DOHH2 (cell line): Measurements from ENCODE around the gene DNAL4.

Experiments used
- H3F3A ChIP-seq: fragments of 200-600 bp; sonication (generic), shearing (Covaris generic); 2 replicates; pipeline ENCODE4 v1.6.0; 2016; ENCODE audit warnings: antibody characterized with exemption, mild to moderate bottlenecking; ENCODE audit not compliant: control insufficient read depth, insufficient read depth
- H3K27ac ChIP-seq: fragments of 200-600 bp; sonication (generic); 2 replicates; pipeline ENCODE4 v1.5.1; 2014; ENCODE audit warnings: low read depth, mild to moderate bottlenecking, low read length, moderate library complexity
- H3K27me3 ChIP-seq: fragments of 200-600 bp; sonication (generic); 2 replicates; pipeline ENCODE4 v1.6.1; 2014; ENCODE audit warnings: mild to moderate bottlenecking, low read length, mixed read lengths; ENCODE audit not compliant: control insufficient read depth
- H3K36me3 ChIP-seq: fragments of 200-600 bp; sonication (generic); 2 replicates; pipeline ENCODE4 v1.6.1; 2014; ENCODE audit warnings: mild to moderate bottlenecking, low read length, moderate library complexity, mixed read lengths; ENCODE audit not compliant: control insufficient read depth
- H3K4me1 ChIP-seq: fragments of 200-600 bp; sonication (generic); 2 replicates; pipeline ENCODE4 v1.6.1; 2014; ENCODE audit warnings: mild to moderate bottlenecking, low read length, mixed read lengths; ENCODE audit not compliant: control insufficient read depth
- H3K4me2 ChIP-seq: fragments of 200-600 bp; sonication (generic); 2 replicates; pipeline ENCODE4 v1.6.0; 2014; ENCODE audit warnings: mild to moderate bottlenecking, low read length, moderate library complexity
- H3K4me3 ChIP-seq: fragments of 200-600 bp; sonication (generic); 2 replicates; pipeline ENCODE4 v1.5.1; 2014; ENCODE audit warnings: mild to moderate bottlenecking, low read length, mixed read lengths
- H3K79me2 ChIP-seq: fragments of 200-600 bp; sonication (generic); 2 replicates; pipeline ENCODE4 v1.6.1; 2014; ENCODE audit warnings: mild to moderate bottlenecking, low read length, mixed read lengths; ENCODE audit not compliant: control insufficient read depth
- H3K9me2 ChIP-seq: fragments of 200-600 bp; sonication (generic); replicated peaks from 2 replicates; pipeline ENCODE4 v1.6.1; 2014; ENCODE audit warnings: mild to moderate bottlenecking, low read length, mixed read lengths; ENCODE audit not compliant: control insufficient read depth
- H3K9me3 ChIP-seq: fragments of 200-600 bp; sonication (generic); 2 replicates; pipeline ENCODE4 v1.6.1; 2014; ENCODE audit warnings: antibody characterized with exemption, low read length, mixed read lengths; ENCODE audit not compliant: control insufficient read depth, insufficient read depth
- H4K20me1 ChIP-seq: fragments of 200-600 bp; sonication (generic); 2 replicates; pipeline ENCODE4 v1.6.0; 2014; ENCODE audit warnings: low read depth, mild to moderate bottlenecking, antibody characterized with exemption, low read length, moderate library complexity; ENCODE audit not compliant: control insufficient read depth, insufficient read depth
- EZH2phosphoT487 ChIP-seq: fragments of 200-600 bp; sonication (generic); IDR thresholded peaks from 2 replicates; pipeline ENCODE4 v1.6.1; 2017; ENCODE audit warnings: borderline replicate concordance, mild to moderate bottlenecking, antibody characterized with exemption, low read length, moderate library complexity, mixed read lengths
- TF ChIP-seq, protein P1 (sequence below): fragments of 200-600 bp; sonication (generic); IDR thresholded peaks from one replicate; pipeline ENCODE4 v1.5.1; 2014; ENCODE audit warnings: antibody characterized with exemption, mild to moderate bottlenecking, low read depth, low read length; ENCODE audit not compliant: poor library complexity, severe bottlenecking

Gene DNAL4

DNA sequence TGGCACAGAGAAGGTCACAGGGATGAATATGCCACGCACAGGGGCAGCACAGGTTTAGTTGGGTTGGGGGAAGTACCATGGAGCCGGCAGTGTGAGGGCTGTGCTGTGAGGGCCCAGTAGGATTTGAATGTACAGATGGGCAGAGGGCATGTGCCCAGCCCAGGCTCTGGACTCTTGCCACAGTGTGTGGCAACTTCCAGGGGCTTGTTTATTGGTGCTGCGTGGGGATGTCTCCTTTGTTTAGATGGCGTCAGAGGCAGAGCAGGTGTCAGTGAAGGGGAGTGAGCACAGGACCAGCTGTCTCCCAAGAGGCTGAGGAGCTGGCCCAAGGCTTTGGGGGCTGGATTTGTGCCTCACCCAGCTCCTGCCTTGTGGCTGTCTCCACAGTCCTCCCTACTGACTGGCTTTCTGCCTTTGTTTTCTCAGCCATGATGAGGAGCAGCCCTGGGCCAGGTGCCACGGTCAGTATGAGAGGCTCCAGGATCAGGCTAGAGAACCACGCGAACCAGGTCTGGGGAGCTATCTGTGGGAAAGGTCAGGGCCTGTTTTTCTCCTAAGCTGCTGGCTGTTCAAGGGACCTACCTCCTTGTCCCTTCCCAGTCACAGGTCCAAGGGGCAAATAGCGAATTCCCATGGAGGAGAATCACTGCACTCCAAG is 60.1 kb downstream of the DNAL4 start:
- TF ChIP-seq EZH2phosphoT487, result no peak
- TF ChIP-seq, protein P1, sequence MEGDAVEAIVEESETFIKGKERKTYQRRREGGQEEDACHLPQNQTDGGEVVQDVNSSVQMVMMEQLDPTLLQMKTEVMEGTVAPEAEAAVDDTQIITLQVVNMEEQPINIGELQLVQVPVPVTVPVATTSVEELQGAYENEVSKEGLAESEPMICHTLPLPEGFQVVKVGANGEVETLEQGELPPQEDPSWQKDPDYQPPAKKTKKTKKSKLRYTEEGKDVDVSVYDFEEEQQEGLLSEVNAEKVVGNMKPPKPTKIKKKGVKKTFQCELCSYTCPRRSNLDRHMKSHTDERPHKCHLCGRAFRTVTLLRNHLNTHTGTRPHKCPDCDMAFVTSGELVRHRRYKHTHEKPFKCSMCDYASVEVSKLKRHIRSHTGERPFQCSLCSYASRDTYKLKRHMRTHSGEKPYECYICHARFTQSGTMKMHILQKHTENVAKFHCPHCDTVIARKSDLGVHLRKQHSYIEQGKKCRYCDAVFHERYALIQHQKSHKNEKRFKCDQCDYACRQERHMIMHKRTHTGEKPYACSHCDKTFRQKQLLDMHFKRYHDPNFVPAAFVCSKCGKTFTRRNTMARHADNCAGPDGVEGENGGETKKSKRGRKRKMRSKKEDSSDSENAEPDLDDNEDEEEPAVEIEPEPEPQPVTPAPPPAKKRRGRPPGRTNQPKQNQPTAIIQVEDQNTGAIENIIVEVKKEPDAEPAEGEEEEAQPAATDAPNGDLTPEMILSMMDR, result no peak
- no peak overlapping the region for H3K4me2 ChIP-seq

DNA sequence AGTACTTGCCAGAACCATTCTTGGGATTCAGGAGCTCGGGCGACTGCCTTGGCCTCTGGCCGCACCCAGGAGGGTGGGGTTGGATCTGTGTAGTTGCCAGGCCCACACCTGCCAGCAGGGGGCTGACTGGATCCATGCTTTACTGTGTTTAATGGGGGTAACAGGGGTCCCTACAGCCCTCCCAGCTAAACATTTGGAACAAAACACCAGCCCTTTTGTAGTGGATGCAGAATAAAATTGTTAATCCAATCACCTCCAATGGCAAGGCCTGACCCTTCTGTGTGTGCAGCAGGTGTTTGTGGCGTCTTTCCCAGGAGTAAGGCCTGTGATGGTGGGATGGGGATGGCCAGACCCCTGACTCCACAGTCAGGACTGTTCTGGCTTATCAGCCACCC is 60.6 kb downstream of the DNAL4 start:
- Histone ChIP-seq H3K79me2 (no peaks in the 10 kb centered on the region), H3K9me2 (no peaks in the 10 kb centered on the region), H3K4me3 (no peak overlapping the region), H3K27ac (no peak overlapping the region), H3K4me1 (no peaks in the 10 kb centered on the region), H3K9me3 (no peaks in the 10 kb centered on the region), H3K36me3 (peaks cover 93% of the 10 kb centered on the region), H3F3A (no peaks in the 10 kb centered on the region; the same call in 1 of the 2 replicates), H3K4me2 (no peak overlapping the region), H4K20me1 (no peaks in the 10 kb centered on the region), H3K27me3 (no peaks in the 10 kb centered on the region)
- no peak for TF ChIP-seq EZH2phosphoT487
- TF ChIP-seq, protein P1, result peak; percentile 96

More for the DNA sequence above, 60.1 kb downstream of the DNAL4 start:
- no peaks in the 10 kb centered on the region for H3K79me2 ChIP-seq
- no peaks in the 10 kb centered on the region for H3K9me2 ChIP-seq
- H3K27me3 ChIP-seq, result no peaks in the 10 kb centered on the region
- H3K9me3 ChIP-seq, result no peaks in the 10 kb centered on the region
- no peaks in the 10 kb centered on the region for H4K20me1 ChIP-seq
- no peaks in the 10 kb centered on the region; the same call in 1 of the 2 replicates for H3F3A ChIP-seq
- no peak overlapping the region for H3K27ac ChIP-seq
- H3K4me1 ChIP-seq, result no peaks in the 10 kb centered on the region
- H3K4me3 ChIP-seq, result no peak overlapping the region
- peaks cover 93% of the 10 kb centered on the region for H3K36me3 ChIP-seq

DNA sequence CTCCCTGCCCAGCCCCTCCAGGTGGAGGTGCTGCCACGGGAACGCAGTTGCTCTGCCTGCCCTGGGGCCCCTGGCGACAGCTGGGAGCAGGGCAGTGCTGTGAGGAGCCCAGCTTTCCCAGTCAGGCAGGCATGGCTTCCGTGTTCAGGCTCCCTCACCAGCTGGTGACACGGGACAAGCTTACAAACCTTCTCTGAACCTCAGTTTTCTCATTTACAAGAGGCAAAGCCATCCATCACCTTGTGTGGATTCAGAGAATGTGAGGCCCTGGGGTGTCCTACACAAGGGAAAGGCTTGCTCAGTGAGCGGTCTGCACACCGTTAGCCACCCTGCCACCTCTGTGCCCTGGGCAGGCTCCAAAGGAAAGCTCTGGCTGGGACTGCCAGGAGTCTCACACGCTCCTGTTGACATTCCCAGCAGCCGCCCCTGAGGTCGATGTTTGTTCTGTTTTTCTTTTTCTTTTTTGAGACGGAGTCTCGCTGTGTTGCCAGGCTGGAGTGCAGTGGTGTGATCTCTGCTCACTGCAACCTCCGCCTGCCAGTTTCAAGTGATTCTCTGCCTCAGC is 61.6 kb downstream of the DNAL4 start:
- Histone ChIP-seq H4K20me1 (no peaks in the 10 kb centered on the region), H3K4me2 (no peak overlapping the region), H3K9me2 (no peaks in the 10 kb centered on the region), H3K4me1 (no peaks in the 10 kb centered on the region), H3K79me2 (no peaks in the 10 kb centered on the region), H3K9me3 (no peaks in the 10 kb centered on the region), H3K27me3 (no peaks in the 10 kb centered on the region), H3K4me3 (no peak overlapping the region), H3F3A (no peaks in the 10 kb centered on the region; the same call in 1 of the 2 replicates), H3K36me3 (peaks cover 93% of the 10 kb centered on the region), H3K27ac (no peak overlapping the region)
- TF ChIP-seq, protein P1, result no peak
- TF ChIP-seq EZH2phosphoT487, result no peak
